Retinal pigment epithelial cell (primary cell): ENCODE data around the gene GMPS.

Experiments used
- DNase-seq: peaks from one replicate; pipeline ENCODE4 v3.0.0-alpha.2; 2010; ENCODE audit warnings: low read depth
- H3K4me3 ChIP-seq: 2 replicates; pipeline ENCODE4 v1.5.1; 2011; ENCODE audit warnings: mild to moderate bottlenecking, low read length, control low read depth, moderate library complexity
- CTCF ChIP-seq: conservative IDR thresholded peaks from 2 replicates; pipeline ENCODE4 v1.5.1; 2011; ENCODE audit warnings: low read depth, low read length, control low read depth, inconsistent platforms

GMPS gene

GRCh38 chr3:155912579-155913190, 42.2 kb downstream of the GMPS start:
- DNase-seq, result no peak
- no peak for TF ChIP-seq CTCF
- H3K4me3 ChIP-seq, result no peak overlapping the region

- H3K4me3 ChIP-seq, result no peak overlapping the region
- TF ChIP-seq CTCF, result no peak
- no peak for DNase-seq
These were observed 47.3 kb downstream of the GMPS start for GRCh38 chr3:155917781-155918180.

- DNase-seq, result no peak
- no peak overlapping the region for H3K4me3 ChIP-seq
- TF ChIP-seq CTCF, result no peak
These were observed 49.3 kb downstream of the GMPS start for GRCh38 chr3:155919728-155920127.

- no peak overlapping the region for H3K4me3 ChIP-seq
- no peak for DNase-seq
- no peak for TF ChIP-seq CTCF
These were observed 51.0 kb downstream of the GMPS start for GRCh38 chr3:155921486-155921885.

GRCh38 chr3:155934230-155934629, 63.8 kb downstream of the GMPS start:
- no peak for DNase-seq
- H3K4me3 ChIP-seq, result no peak overlapping the region
- no peak for TF ChIP-seq CTCF

- TF ChIP-seq CTCF, result no peak
- DNase-seq, result no peak
- no peak overlapping the region for H3K4me3 ChIP-seq
These were observed 68.0 kb downstream of the GMPS start for GRCh38 chr3:155938409-155938808.

GRCh38 chr3:155941354-155941753, 70.9 kb downstream of the GMPS start:
- TF ChIP-seq CTCF, result no peak
- H3K4me3 ChIP-seq, result no peak overlapping the region
- no peak for DNase-seq
